Liver (tissue), 3 donors: ENCODE data around the gene RPL39L.

Source experiments
- CTCF ChIP-seq: fragments of 150-350 bp; IDR thresholded peaks from 2 replicates; pipeline ENCODE4 v1.5.1; 2017; ENCODE audit warnings: improper control_type of control experiment, low read depth, low read length; ENCODE audit not compliant: missing input control
- EGR1 ChIP-seq, 2 donors: IDR thresholded peaks; 2 replicates each; pipeline ENCODE4 v1.6.1; 2016 to 2018; ENCODE audit warnings: antibody characterized with exemption in 2 of 2, low read depth in 2 of 2
- FOXA1 ChIP-seq: IDR thresholded peaks from 2 replicates; pipeline ENCODE4 v1.6.1; 2016; ENCODE audit warnings: antibody characterized with exemption
- YY1 ChIP-seq: IDR thresholded peaks from 2 replicates; pipeline ENCODE4 v1.6.1; 2016; ENCODE audit warnings: antibody characterized with exemption, mild to moderate bottlenecking
- ZBTB33 ChIP-seq: IDR thresholded peaks from 2 replicates; pipeline ENCODE4 v1.6.1; 2016; ENCODE audit warnings: antibody characterized with exemption
- donor health status: healthy.
- donor health status: healthy.

GRCh38 chr3:187181454-187182170 lies 42.3 kb upstream of the RPL39L start:
- TF ChIP-seq EGR1 (IDR thresholded peaks at IDR 0.05; ENCODE audit: low read depth in 2 of 2) (no peak), CTCF (no peak), FOXA1 (no peak), ZBTB33 (no peak), YY1 (no peak)
